SK-N-SH (cell line): ENCODE results near the gene MYO3A.

ENCODE experiments used
- GABPA ChIP-seq: IDR thresholded peaks from 2 replicates; pipeline ENCODE4 v1.4.0; 2012; ENCODE audit warnings: low read depth, mild to moderate bottlenecking
- PBX3 ChIP-seq: IDR thresholded peaks from 2 replicates; pipeline ENCODE4; 2012
- YY1 ChIP-seq: IDR thresholded peaks from 2 replicates; pipeline ENCODE4 v1.4.0; 2012; ENCODE audit warnings: low read depth, mild to moderate bottlenecking

- TF ChIP-seq PBX3 (no peak), GABPA (no peak), YY1 (no peak)
These were observed 151.5 kb downstream of the MYO3A start for GRCh38 chr10:26085549-26085948.
